ENCODE measurements around the gene PCSK5. TPM values are rescaled to one million over a fixed set of nuclear protein-coding genes. Genes with fewer than 3 reads are reported as not detected.

Gene PCSK5
- total RNA-seq, 1 donor: 3.0 TPM

DNA sequence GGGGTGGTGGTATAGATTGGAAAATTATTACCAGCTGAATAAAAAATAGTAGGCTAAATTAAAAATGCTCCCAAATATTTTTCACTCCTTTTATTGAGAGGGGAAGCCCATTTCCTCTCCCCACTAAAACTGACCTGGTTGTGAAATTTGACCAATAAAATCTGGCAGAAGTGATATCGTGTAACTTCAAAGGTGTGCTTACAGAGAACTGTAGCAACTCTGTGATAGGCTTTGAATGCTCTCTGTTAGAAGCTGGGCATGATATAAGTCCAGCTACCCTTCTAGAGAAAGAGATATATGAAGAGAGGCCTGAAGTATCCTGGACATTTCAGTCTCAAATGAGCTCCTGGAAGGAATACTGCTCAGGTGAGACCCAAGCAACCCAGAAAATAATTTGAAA, 513.9 kb downstream of the PCSK5 start:
- DNase-seq (ENCODE audit: low read depth in 2 of 3, low spot score in 2 of 3): no peak

DNA sequence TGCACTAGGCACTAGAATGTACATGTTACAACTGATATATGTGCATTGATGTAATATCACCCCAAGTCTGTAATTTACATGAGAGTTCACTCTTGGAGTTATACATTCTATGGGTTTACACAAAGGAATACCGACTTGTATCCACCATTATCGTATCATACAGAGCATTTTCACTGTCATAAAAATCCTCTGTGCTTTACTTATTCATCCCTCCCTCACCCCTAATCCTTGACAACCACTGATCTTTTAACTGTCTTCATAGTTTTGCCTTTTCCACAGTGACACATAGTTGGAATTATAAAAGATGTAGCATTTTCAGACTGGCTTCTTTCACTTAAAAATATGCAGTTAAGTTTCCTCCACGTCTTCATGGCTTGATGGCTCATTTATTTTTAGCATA, 514.9 kb downstream of the PCSK5 start:
- DNase-seq (ENCODE audit: low read depth in 2 of 3, low spot score in 2 of 3): no peak

DNA sequence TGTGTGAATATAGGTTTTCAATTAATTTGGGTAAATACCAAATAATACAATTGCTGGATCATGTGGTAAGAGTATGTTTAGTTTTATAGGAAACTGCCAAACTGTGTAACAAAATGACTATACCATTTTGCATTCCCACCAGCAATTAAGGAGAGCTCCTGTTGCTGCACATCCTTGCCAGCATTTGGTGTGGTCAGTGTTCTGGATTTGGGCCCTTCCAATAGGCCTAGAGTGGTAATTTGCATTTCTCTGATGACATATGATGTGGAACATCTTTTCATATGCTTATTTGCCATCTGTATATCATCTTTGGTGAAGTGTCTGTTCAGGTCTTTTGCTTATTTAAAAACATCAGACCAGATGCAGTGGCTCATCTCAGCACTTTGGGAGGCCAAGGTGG, 515.4 kb downstream of the PCSK5 start:
- no peak for DNase-seq (ENCODE audit: low read depth in 2 of 3, low spot score in 2 of 3)

All from hematopoietic multipotent progenitor cell (in vitro differentiated cells).